NOMO-1 (cell line): ENCODE measurements around the gene WDR88.
A peak's percentile ranks its signal among the peaks of the same experiment; 100 is the strongest.
"Not testable (repeated sequence)": the region's sequence is repeated elsewhere in the genome, so short reads cannot be mapped to it uniquely, and the experiment has no call there.

Experiments
- DNase-seq, 2 experiments: peaks; one replicate each; lab custom pipeline; 2025; ENCODE audit not compliant: unreplicated experiment in 2 of 2; lab: John Stamatoyannopoulos, UW

Gene WDR88

DNA sequence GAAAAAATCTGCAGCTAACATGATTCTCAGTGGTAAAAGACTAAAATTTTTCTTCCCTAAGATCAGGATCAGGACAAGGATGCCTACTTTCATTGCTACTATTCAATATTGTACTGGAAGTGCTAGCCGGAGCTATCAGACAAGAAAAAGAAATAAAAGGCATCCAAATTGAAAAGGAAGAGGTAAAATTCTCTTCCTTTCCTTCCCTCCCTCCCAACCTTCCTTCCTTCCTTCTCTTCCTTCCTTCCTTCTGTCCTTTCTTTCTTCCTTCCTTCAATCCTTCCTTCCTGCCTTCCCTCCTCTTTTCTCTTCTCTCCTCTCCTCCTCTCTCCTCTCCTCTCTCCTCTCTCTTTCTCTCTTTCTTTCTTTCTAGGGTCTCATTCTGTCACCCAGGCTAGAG lies 35.5 kb downstream of the WDR88 start:
- DNase-seq = no peak

DNA sequence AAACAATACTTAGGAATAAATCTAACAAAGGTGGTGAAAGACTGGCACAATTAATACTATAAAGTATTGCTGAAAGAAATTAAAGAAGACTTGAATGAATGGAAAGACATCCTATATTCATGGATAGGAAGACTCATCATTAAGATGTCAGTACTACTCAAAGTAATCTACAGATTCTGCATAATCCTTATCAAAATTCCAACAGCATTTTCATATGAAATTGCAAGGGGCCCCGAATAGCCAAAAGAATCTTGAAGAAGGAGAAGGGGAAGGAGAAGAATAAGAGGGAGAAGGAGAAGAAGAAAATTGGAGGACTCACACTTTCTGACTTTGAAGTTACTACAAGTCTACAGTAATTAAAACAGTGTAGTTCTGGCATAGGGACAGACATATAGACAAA lies 36.6 kb downstream of the WDR88 start:
- DNase-seq = no peak

GRCh38 chr19:33171222-33171795 lies 39.4 kb downstream of the WDR88 start:
- DNase-seq = no peak

- no peak for DNase-seq
These were observed 40.0 kb downstream of the WDR88 start for GRCh38 chr19:33171916-33172359.

DNA sequence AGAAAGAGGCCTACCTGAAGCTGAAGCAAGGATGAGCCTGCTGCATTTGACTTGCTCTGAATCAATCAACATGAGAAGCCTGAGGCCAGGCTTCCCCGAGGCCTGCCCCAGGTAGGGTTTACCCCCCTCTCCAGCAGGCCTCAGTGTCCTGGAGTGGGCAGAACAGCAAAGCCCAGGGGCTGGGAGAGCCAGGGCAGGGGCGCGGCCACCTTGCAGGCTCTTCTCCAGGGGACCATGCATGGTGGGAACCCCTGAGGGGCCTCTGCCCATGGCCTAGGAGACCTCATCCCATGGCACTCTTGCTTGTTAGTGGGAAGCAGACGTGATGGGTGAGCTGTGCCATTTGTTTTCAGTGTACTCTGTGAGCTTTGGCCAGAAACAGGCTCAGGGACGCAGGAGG lies 42.3 kb downstream of the WDR88 start:
- DNase-seq = no peak

- DNase-seq = no peak
These were observed 43.4 kb downstream of the WDR88 start for GRCh38 chr19:33175156-33175782.

- no peak for DNase-seq
These were observed 44.2 kb downstream of the WDR88 start for GRCh38 chr19:33175886-33176669.

- peak; percentile 99 for DNase-seq
These were observed 44.9 kb downstream of the WDR88 start for GRCh38 chr19:33176670-33177416.

GRCh38 chr19:33177417-33177979 lies 45.6 kb downstream of the WDR88 start:
- DNase-seq = peak; percentile 72 to 74

DNA sequence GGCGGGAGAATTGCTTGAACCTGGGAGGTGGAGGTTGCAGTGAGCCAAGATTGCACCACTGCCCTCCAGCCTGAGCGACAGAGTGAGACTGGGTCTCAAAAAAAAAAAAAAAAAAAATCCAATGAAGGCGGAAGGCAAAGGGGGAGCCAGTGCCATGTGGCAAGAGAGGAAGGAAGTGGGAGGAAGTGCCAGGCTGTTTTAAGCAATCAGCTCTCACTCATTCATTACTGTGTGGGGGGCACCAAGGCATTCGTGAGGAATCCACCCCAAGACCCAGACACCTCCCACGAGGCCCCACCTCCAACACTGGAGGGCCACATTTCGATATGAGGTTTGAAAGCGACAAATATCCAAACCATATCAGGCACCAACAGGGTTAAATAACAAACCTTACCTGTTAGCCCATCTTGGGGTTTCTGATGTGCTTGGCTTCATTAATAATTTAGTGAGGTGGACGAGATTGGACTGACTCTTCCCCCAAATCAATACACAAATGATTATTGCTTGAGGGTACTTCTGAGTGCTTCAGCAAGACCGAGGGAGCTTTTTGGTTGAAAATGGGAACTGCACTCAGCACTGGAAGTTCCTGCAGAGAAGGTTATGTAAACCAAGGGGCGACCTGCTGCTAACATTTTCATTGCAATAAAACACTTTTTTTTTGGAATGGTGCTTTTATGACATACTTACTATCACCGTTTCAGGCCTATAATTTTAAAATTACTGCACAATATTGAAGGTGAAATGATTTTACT lies 54.7 kb downstream of the WDR88 start:
- DNase-seq = peak; percentile 70 to 77

GRCh38 chr19:33187183-33187540 lies 55.2 kb downstream of the WDR88 start:
- peak in 1 of 2 experiments; percentile 70 for DNase-seq

DNA sequence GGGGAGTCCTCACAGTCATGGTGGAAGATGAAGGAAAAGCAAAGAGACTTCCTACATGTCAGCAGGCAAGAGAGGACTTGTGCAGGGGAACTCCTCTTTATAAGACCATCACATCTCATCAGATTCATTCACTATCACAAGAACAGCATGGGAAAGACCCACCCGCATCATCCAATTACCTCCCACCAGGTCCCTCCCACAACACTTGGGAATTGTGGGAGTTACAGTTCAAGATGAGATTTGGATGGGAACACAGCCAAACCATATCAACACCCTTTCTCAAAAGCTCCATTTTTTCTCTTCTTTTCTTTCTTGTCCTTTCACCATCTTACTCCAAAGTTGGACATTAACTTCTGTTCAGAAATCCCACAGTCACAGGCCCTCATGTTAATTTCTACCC lies 57.5 kb downstream of the WDR88 start:
- no peak for DNase-seq

DNA sequence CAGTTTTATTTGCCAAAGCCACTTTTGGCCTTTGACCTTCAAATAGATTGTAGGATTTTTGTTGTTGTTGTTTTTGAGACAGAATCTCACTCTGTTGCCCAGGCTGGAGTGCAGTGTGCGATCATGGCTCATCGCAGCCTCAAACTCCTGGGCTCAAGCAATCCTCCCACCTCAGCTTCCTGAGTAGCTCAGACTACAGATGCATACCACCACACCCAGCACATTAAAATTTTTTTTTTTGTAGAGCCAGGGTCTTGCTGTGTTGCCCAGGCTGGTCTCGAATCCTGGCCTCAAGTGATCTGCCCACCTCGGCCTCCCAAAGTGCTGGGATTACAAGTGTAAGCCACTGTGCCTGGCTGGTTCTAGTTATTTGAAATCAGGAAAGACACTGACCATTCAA lies 59.2 kb downstream of the WDR88 start:
- DNase-seq = not testable (repeated sequence)

GRCh38 chr19:33191501-33191900 lies 59.6 kb downstream of the WDR88 start:
- no peak for DNase-seq

DNA sequence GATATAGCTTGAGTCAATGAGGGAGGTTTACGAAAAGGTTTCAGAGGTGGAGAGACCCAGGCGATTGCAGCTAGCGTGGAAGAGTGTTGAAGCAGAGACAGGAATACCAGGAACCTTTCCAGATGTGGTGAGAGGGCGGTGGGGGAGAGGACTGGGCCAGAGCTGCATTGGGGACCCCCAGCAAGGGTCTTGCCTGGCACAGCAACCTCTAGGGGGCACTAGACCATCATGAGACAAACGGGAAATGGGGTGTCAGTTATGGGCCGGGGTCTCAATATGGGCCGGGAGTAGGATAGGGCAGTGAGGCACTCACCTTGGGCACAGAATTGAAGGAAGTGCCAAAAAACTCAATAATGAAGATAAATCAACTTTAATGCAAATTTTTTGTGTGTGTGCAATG lies 60.1 kb downstream of the WDR88 start:
- DNase-seq = no peak

DNA sequence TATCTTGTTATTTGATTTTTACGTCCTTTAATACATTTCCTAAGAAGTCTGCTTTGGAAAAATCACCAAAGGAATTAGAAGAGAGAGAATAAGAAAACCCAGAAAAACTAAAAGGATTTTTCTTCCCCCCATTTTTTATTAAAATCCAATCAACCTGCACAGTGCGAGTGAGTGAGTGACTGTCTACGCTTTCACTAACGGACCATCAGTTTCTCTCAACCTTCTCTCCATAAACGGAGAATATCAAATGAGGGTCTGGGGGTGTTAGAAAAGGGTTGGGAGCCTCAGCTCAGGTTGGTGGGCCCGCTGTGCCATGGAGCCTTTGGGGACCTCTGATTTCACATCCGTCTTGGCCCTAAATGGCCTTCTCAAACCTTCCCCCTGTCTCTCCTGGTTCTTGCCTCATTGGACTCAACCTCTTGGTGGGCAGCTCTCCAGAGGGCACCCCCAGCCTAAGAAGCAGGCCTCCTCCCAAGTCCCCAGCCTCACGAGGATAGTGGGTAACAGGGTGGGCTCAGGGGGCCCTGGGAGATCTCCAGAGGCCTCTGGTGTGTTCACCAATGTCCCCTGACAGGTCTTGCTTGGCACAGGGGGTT lies 61.5 kb downstream of the WDR88 start:
- no peak for DNase-seq

GRCh38 chr19:33193865-33194362 lies 62.0 kb downstream of the WDR88 start, which contains the start of gene LRP3:
Gene LRP3 (plus strand): TSS chr19:33194330. CDS start chr19:33194786, 456 bp downstream.
- peak in 1 of 2 experiments; percentile 45 for DNase-seq

GRCh38 chr19:33194532-33194885 lies 62.6 kb downstream of the WDR88 start:
- no peak for DNase-seq

GRCh38 chr19:33194886-33195644 lies 63.2 kb downstream of the WDR88 start:
- no peak for DNase-seq
